Activated CD8-positive, alpha-beta memory T cell treated with anti-CD3 and anti-CD28 coated beads, Interleukin-2, amount 10 ng/mL, durations not matched to agents 7 days and 5 days (primary cell): ENCODE results near the gene TNIP2. TPM values are rescaled to one million over a fixed set of nuclear protein-coding genes. Genes with fewer than 3 reads are reported as not detected.

Experiments
- ATAC-seq: fragments of 150-1000 bp; cut with Tn5 transposase; one replicate; pipeline ENCODE4 v1.10.0; 2021; ENCODE audit warnings: moderate library complexity
- CTCF ChIA-PET: fragments of 350-600 bp; sonication (Branson Sonifier 250); formaldehyde crosslinking; loops from one replicate; lab custom pipeline; 2021; ENCODE audit warnings: antibody characterized with exemption; lab: Charles Lee
- DNase-seq: peaks from one replicate; pipeline ENCODE4 v3.0.0-alpha.2; 2020
- H3K27ac Mint-ChIP-seq: one replicate; pipeline ENCODE4 v1.8.0; 2021; ENCODE audit warnings: mild to moderate bottlenecking, mixed read lengths
- H3K27me3 Mint-ChIP-seq: one replicate; pipeline ENCODE4 v1.8.0; 2021; ENCODE audit warnings: mixed read lengths
- H3K36me3 Mint-ChIP-seq: one replicate; pipeline ENCODE4 v1.8.0; 2021; ENCODE audit warnings: mild to moderate bottlenecking, mixed read lengths
- H3K4me1 Mint-ChIP-seq: one replicate; pipeline ENCODE4 v1.8.0; 2021; ENCODE audit warnings: mixed read lengths
- H3K4me3 Mint-ChIP-seq: one replicate; pipeline ENCODE4 v1.8.0; 2021; ENCODE audit warnings: mild to moderate bottlenecking, moderate library complexity, mixed read lengths
- H3K9me3 Mint-ChIP-seq: one replicate; pipeline ENCODE4 v1.8.0; 2022; ENCODE audit warnings: low read depth, mixed read lengths
- total RNA-seq, 2 experiments: library from RNA; stranded (reverse); gene quantifications; one replicate each; pipeline ENCODE4 v1.2.3, GENCODE V29; 2021

TNIP2 gene
- total RNA-seq, 2 experiments from 2014 or later: 51.3 to 53.5 TPM

DNA sequence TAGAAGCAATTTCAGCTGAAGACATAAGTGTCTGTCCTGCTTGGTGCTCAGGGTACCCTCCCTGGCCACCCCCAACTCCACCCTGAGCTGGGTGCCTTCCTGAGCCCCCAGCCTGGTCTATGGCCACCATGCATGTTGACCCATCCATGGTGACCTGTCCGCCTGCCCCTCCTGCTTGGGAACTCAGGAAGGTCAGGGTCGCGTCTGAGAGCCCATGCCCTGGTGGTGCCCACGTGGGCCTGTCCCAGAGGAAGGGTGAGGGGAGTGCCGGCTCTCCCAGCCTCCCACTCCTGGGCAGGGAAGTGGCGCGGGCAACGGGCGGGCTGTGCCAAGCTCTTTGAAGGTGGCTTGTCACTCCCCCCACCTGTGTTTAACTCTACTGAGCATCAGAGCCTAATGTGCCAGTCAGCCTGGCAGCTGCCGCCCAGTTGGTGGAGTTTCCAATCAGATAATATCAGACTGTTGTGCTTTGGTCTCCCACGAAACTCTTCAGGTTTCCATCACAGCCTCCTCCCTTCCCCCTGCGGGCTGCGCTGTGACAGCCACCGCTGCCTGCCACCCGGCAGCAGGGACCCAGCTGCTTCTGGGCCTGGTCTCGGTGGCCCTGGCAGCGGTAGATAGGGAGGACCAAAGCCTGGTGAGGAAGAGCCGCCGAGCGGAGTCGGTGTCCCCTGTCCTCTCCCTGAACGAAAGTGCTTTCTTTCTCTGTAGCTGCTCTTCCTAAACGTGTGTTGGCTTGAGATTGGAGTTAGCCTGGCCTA is 41.6 kb upstream of the TNIP2 start:
- DNase-seq: no peak
- H3K36me3 Mint-ChIP-seq: no peaks in the 10 kb centered on the region
- peak; percentile 5 for ATAC-seq
- CTCF ChIA-PET: interaction anchor here (0.9 to 1.6 kb wide), 4 partner anchors 12 to 34 kb away, joined by 3 read pairs; no protein-coding TSS in a partner anchor
- H3K27ac Mint-ChIP-seq: peak overlapping the region; percentile 78
- H3K9me3 Mint-ChIP-seq: no peaks in the 10 kb centered on the region
- no peaks in the 10 kb centered on the region for H3K27me3 Mint-ChIP-seq
- peaks cover 53% of the 10 kb centered on the region for H3K4me1 Mint-ChIP-seq
- H3K4me3 Mint-ChIP-seq: no peak overlapping the region

DNA sequence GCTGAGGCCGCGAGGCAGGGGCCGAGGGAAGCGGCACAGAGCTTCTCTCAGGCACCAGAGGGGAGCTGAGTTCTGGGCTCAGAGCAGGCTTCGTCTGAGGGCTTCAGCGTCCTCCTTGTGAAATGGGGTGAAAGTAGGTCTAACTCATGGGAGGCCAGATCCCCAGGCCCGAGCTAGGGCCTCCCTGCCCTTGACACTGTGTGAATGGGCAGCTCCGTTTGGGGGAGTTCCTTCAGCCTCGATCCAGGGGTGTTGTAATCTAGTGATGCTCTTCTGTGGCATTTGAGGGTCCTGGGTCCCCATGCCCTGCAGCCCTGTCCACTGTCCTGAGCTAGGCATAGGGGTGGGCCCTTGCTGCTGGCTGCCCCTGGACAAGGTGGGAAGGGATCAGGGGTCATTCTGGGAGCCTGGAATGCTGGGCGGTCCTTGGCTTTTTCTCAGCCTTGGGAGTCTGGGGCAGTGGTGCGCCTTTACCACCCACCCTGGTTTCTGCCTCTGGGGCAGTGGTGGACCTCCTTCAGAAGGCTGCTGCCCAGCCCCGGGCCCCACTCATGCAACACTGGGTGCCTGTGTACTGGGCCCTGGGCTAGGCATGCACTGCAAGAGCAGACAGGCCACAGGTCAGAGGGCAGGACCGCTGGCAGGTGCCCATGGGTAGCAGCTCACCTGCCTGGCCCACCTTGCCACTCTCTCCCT is 40.9 kb upstream of the TNIP2 start:
- Mint-ChIP-seq H3K36me3 (no peaks in the 10 kb centered on the region), H3K27me3 (no peaks in the 10 kb centered on the region), H3K4me3 (no peak overlapping the region), H3K27ac (no peak overlapping the region), H3K4me1 (peaks cover 53% of the 10 kb centered on the region), H3K9me3 (no peaks in the 10 kb centered on the region)
- ATAC-seq (no peak), DNase-seq (no peak)
- CTCF ChIA-PET: interaction anchor here (0.9 to 1.6 kb wide), 2 partner anchors 14 to 33 kb away, joined by 3 read pairs; no protein-coding TSS in a partner anchor

DNA sequence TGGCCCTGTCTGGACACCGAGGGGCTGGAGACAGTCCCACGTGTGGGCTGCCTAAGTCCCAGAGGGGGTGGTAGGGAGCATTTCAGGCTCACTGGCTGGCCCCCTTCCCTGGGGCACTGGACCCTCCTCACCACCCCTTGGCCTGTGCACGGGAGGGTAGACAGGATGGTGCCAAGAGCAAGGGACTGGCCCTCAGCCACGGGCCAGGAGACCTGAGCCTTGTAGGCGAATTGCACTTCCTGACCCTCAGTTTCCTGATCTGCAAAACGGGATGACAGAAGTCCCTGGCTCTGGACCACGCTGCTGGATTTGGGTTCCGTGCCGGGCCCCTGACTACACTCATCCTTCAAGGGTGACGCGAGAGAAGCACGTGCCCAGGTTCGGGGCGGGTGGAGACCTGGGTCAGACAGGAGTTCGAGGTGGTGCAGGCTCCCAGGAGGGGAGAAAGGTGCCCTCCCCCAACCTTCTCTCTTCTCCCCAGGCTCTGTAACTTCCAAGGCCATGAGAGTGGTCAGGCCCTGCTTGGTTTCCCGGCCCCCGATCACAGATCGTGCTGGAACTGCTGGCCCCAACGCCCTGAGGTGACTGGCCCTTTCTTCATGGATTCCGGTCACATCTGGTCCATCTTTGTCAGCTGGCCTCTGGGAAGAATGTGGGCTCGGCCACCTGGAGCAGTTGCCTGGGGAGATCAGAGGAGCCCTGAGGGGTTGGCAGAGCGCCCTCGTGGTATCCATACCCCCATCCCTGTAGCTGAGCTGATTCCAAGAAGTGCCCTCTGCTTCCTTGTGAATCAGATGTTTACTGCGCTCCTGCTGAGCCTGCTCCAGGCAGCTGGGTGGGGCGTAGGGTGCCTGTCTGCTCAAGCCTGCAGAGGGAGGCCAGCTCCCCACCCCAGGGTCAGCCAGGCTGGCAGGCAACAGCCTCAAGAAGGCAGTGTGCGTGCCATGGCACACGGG is 40.0 kb upstream of the TNIP2 start:
- no peak for DNase-seq
- CTCF ChIA-PET: interaction anchor here (1.6 kb wide), 1 partner anchor 15 kb away, joined by 3 read pairs; no protein-coding TSS in a partner anchor
- Mint-ChIP-seq H3K27me3 (no peaks in the 10 kb centered on the region), H3K36me3 (no peaks in the 10 kb centered on the region), H3K27ac (no peak overlapping the region), H3K4me1 (peaks cover 48% of the 10 kb centered on the region), H3K4me3 (no peak overlapping the region), H3K9me3 (no peaks in the 10 kb centered on the region)
- ATAC-seq: no peak

DNA sequence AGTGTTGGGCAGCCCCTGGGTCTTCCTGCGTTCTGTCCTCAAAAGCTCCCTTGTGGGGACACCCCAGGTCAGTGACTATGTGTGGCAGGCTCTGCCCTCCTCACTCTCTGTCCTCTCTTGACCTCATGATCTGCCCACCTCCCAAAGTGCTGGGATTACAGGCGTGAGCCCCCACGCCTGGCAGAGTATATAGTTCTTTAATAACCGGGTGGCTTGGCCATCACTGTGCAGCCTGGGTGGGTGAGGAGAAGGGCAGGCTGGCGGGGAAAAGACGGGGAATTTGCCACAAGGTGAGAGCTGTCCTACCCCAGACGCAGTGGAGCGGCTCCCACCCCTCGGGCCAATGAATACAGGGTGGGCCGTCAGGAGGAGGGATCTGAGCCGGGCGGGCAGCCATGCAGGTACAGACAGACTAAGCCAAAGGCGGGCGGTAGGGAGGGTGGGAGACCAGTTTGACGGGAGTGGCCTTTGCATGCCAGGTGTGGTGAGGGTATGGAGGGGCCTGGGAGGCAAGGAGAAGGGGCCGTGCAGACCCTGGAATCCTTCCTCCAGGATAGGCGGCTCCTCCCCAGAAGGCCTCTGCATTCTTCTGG is 39.3 kb upstream of the TNIP2 start:
- Mint-ChIP-seq H3K4me3 (no peak overlapping the region), H3K27me3 (no peaks in the 10 kb centered on the region), H3K27ac (no peak overlapping the region), H3K36me3 (no peaks in the 10 kb centered on the region), H3K9me3 (no peaks in the 10 kb centered on the region), H3K4me1 (peaks cover 43% of the 10 kb centered on the region)
- ATAC-seq (no peak), DNase-seq (no peak)
- CTCF ChIA-PET: no interaction called here

DNA sequence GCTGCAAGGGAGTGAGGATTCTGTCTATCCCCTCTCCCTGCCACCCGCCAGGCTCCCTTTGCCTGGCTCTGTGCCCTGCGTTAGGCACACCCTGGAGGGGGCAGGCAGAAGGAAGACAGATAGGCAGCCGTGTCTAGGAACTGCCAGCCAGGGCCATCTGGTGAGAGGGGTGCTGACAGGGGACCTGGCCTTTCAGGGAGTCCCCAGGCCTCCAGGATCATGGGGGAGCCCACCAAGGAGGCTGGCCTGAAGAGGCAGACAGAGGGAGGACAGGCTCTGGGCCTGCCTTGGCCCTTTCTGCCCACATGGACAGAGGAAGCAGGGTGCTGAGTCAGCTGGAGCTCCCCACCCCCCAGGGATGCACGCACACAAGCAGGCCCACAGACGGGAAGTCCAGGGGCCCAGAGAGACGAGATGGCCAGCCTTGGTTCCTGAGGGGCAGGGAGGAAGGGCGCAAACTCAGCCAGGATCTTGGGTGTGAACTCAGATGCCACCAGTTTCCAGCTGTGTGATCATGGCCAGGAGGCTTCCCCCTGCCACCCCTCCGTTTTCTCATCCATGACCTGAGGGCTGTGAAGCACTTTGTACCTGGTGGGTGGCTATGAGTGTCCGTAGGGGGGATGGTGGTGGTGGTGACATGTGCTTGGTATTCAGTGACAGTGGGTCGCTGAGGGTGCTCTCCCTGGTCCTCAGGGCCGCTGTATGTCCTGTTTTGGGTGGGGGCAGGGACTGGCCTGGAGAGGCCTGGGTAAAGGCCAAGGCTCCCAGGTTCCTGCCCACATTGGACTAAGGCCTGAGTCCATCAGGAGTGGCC is 38.6 kb upstream of the TNIP2 start:
- CTCF ChIA-PET: no interaction called here
- DNase-seq: no peak
- no peak for ATAC-seq
- no peaks in the 10 kb centered on the region for H3K27me3 Mint-ChIP-seq
- peaks cover 38% of the 10 kb centered on the region for H3K4me1 Mint-ChIP-seq
- no peak overlapping the region for H3K27ac Mint-ChIP-seq
- H3K9me3 Mint-ChIP-seq: no peaks in the 10 kb centered on the region
- H3K4me3 Mint-ChIP-seq: peak overlapping the region; percentile 65
- H3K36me3 Mint-ChIP-seq: no peaks in the 10 kb centered on the region

DNA sequence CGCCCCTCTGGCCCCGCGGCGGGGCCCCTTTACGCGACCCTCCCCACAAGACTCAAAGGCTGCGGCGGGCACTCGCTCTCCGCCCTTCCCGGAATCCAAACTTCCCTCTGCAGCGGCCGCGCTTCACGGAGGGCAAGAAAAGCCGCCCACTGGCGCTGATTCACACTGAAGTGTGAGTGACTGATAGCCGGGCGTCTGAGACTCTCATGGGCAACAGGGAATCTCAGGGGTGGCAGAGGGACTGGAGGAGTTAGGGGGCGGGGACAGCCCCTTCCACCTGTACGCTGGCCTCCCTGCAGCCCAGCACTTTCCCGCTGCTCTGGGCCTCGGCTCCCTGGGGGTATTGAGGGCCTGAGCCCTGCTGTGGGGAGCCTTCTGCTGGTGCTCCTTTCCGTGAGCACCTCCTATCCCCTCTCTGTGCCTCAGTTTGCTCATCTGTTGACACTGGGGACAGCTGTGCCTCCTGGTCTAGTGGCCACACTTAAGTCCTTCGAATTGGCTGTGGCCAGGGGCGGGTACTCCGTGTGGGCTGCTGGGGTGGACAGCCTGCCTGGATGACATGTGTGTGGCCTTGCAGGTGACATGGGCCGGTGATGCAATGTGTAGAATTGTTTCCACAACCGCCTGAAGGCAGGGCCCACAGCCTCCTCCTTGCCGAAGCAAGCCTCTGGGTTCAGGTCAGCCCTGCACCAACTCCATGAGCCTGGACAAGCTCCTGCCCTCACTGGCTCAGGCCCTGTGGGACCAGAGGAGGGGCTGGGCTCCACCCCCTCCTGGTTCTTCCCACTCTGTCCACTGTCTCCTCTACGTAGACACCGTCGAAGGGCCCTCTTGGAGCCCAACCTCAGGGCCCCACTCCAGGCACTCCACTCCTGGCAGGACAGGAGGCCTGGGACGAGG is 37.7 kb upstream of the TNIP2 start:
- Mint-ChIP-seq H3K4me1 (peaks cover 36% of the 10 kb centered on the region), H3K27me3 (no peaks in the 10 kb centered on the region), H3K27ac (no peak overlapping the region), H3K36me3 (no peaks in the 10 kb centered on the region), H3K9me3 (no peaks in the 10 kb centered on the region), H3K4me3 (peak overlapping the region; percentile 65)
- DNase-seq (peak; percentile 47), ATAC-seq (no peak)
- CTCF ChIA-PET: no interaction called here

DNA sequence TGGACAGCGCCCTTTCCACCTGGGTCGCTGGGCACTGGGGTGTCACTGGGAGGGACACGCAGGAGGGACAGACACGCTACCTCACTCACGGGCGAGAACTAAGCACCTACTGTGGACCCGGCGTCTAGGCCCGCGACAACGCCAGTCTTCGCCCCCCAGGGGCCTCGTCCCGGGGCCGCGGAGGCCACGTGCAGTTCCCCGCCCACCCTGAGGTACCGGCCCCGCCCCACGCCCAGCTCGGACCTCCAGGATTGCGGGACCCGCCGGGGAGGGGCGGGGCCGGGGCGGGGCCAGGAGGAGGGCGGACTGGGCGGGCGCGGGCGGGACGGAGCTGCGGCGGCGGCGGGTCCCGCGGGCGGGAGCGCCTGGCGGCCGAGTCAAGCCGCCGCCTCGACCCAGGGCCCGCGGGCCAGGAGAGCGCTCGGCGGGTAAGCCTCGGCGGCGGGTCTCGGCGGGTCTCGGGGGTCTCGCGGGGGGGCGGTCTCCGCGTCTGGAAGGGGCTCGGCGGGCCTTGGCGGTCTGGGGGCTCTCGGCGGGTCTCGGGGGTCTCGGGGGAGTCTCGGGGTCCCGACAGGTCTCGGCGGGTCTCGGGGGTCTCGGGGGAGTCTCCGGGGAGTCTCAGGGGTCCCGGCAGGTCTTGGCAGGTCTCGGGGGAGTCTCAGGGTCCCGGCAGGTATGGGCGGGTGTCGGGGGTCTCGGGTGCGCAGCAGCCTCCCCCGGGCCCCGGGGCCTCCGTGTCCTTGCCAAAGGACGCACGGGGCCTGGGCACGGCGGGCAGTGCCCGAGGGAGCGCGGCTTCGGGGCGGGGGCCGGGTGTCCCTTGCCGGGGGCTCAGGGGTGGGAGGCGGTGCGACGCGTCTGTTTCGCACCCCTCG is 36.8 kb upstream of the TNIP2 start, which contains the start of gene SH3BP2:
SH3BP2 (plus strand) TSS at position 375 of the 875 bp plus-strand sequence. CDS start 27,533 bp downstream, outside the sequence.
- CTCF ChIA-PET: no interaction called here
- H3K36me3 Mint-ChIP-seq: no peaks in the 10 kb centered on the region
- H3K4me3 Mint-ChIP-seq: peak within 1 kb of the TSS; percentile 65
- H3K4me1 Mint-ChIP-seq: peaks cover 31% of the 10 kb centered on the region
- no peaks in the 10 kb centered on the region for H3K27me3 Mint-ChIP-seq
- H3K27ac Mint-ChIP-seq: no peak within 1 kb of the TSS
- no peaks in the 10 kb centered on the region for H3K9me3 Mint-ChIP-seq
- peak; percentile 79 for ATAC-seq
- peak; percentile 67 for DNase-seq

DNA sequence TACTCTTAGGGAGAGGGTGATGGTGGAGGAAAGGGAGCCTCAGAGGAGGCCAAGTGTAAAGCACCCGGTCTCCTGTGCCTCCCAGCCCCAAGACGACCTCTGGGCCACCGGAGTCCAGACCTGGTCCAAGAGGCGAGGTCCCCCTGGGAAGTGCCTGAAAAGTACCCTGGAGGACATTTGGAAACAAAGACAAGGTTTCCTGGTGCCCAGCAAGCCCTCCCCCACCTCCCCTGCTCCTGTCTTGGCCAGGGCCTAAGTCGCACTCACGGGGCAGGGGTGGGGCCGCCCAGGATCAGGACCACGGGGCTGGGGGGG is 36.2 kb upstream of the TNIP2 start:
- CTCF ChIA-PET: no interaction called here
- H3K4me1 Mint-ChIP-seq: peaks cover 31% of the 10 kb centered on the region

DNA sequence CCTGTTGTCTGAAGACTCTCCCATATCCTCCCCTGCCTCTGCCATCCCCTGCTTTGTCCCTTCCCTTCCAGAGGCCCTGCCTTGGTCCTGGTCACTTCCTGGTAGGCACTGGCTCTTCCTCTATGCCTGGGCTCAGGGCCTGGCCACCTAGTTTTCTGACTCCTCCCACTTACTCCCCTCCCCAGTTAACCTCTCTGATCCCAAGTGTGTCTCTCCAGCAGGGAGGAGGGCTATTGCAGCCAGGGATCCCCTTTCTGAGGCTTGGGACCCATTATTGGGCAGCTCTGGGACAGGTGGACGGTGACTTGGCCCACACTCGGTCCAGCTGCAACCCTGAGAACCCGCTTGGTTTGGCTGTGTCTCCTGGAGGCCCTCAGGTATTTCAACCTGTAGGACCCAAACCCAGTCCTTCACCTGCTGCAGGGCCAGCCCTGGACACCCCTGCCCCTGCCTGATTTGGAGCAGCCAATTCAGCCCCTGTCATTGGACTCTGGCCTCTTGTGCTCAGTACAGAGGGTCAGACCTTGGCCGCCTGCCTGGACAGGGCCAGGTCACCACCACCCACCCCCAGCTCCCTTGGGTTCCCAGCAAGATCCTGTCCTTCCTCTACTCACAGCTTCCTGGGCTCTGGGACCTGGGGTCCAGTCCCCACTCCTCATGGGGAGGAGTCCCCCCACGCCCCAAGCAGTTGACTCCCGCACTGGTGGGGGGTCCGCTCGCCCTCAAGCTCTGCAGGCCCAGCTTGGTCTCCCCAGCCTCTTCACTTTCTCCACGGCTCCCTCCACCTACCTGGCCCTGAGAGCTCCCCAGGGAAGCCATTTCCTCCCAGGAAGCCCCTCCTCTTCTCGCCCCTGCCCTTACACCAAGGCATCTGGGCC is 35.6 kb upstream of the TNIP2 start:
- DNase-seq (no peak), ATAC-seq (no peak)
- Mint-ChIP-seq H3K27me3 (no peaks in the 10 kb centered on the region), H3K27ac (no peak overlapping the region), H3K9me3 (no peaks in the 10 kb centered on the region), H3K4me3 (no peak overlapping the region), H3K36me3 (no peaks in the 10 kb centered on the region), H3K4me1 (peaks cover 33% of the 10 kb centered on the region)
- CTCF ChIA-PET: no interaction called here

More for the DNA sequence above, 36.2 kb upstream of the TNIP2 start:
- DNase-seq (no peak), ATAC-seq (no peak)
- H3K27me3 Mint-ChIP-seq: no peaks in the 10 kb centered on the region
- H3K36me3 Mint-ChIP-seq: no peaks in the 10 kb centered on the region
- no peak overlapping the region for H3K27ac Mint-ChIP-seq
- no peaks in the 10 kb centered on the region for H3K9me3 Mint-ChIP-seq
- no peak overlapping the region for H3K4me3 Mint-ChIP-seq
